GM23338 (cell line): ENCODE data around the gene ZBTB34. TPM values are rescaled to one million over a fixed set of nuclear protein-coding genes. Genes with fewer than 3 reads are reported as not detected.

Experiments
- ATAC-seq: fragments of 200-7000 bp; cut with Tn5 transposase; 3 replicates; pipeline ENCODE4 v1.9.1; 2020
- DNase-seq: peaks from one replicate; pipeline ENCODE4 v3.0.0-alpha.2; 2015; ENCODE audit warnings: low spot score
- H2AFZ ChIP-seq: fragments of 200-600 bp; sonication (generic); 2 replicates; pipeline ENCODE4 v1.8.0; 2016; ENCODE audit warnings: antibody characterized with exemption, mild to moderate bottlenecking, moderate library complexity
- H3F3A ChIP-seq: fragments of 200-600 bp; sonication (generic); replicated peaks from 2 replicates; pipeline ENCODE4 v1.8.0; 2017; ENCODE audit warnings: antibody characterized with exemption, mixed run types, low read depth
- H3K27ac ChIP-seq: fragments of 200-600 bp; sonication (generic); 2 replicates; pipeline ENCODE4 v1.6.1; 2016; ENCODE audit warnings: low read depth
- H3K27me3 ChIP-seq: fragments of 200-600 bp; sonication (generic); 2 replicates; pipeline ENCODE4 v1.8.0; 2016; ENCODE audit warnings: mild to moderate bottlenecking, mixed run types, moderate library complexity; ENCODE audit not compliant: insufficient read depth
- H3K36me3 ChIP-seq: fragments of 200-600 bp; sonication (generic); 2 replicates; pipeline ENCODE4 v1.8.0; 2016; ENCODE audit warnings: mild to moderate bottlenecking; ENCODE audit not compliant: insufficient read depth
- H3K4me1 ChIP-seq: fragments of 200-600 bp; sonication (generic); 2 replicates; pipeline ENCODE4 v1.8.0; 2016; ENCODE audit warnings: mild to moderate bottlenecking, moderate library complexity; ENCODE audit not compliant: insufficient read depth
- H3K4me2 ChIP-seq: fragments of 200-600 bp; sonication (generic); 2 replicates; pipeline ENCODE4 v1.7.1; 2017; ENCODE audit warnings: mixed run types
- H3K4me3 ChIP-seq: fragments of 200-600 bp; sonication (generic); 2 replicates; pipeline ENCODE4 v1.6.1; 2016; ENCODE audit warnings: mixed run types
- H3K79me2 ChIP-seq: fragments of 200-600 bp; sonication (generic); replicated peaks from 2 replicates; pipeline ENCODE4 v1.8.0; 2017; ENCODE audit warnings: mild to moderate bottlenecking; ENCODE audit not compliant: insufficient read depth
- H3K9me2 ChIP-seq: fragments of 200-600 bp; sonication (generic); 2 replicates; pipeline ENCODE4 v1.8.0; 2017; ENCODE audit not compliant: insufficient read depth
- H4K20me1 ChIP-seq: fragments of 200-600 bp; sonication (generic); replicated peaks from 2 replicates; pipeline ENCODE4 v1.8.0; 2017; ENCODE audit warnings: mild to moderate bottlenecking; ENCODE audit not compliant: insufficient read depth
- H3K27ac Mint-ChIP-seq: 2 replicates; pipeline ENCODE4 v1.8.0; 2020; ENCODE audit warnings: inconsistent platforms, mild to moderate bottlenecking, moderate library complexity, mixed read lengths
- H3K27me3 Mint-ChIP-seq: 3 replicates; pipeline ENCODE4 v1.8.0; 2022; ENCODE audit warnings: low read depth, mild to moderate bottlenecking, moderate library complexity, mixed read lengths, inconsistent platforms; ENCODE audit not compliant: insufficient read depth, poor library complexity
- H3K36me3 Mint-ChIP-seq: 3 replicates; pipeline ENCODE4 v1.8.0; 2021; ENCODE audit warnings: low read depth, mild to moderate bottlenecking, inconsistent platforms, moderate library complexity, mixed read lengths
- H3K4me1 Mint-ChIP-seq: 3 replicates; pipeline ENCODE4 v1.8.0; 2020; ENCODE audit warnings: mild to moderate bottlenecking, inconsistent platforms, mixed read lengths
- H3K4me3 Mint-ChIP-seq: 3 replicates; pipeline ENCODE4 v1.8.0; 2021; ENCODE audit warnings: moderate library complexity, mild to moderate bottlenecking, inconsistent platforms, mixed read lengths
- H3K9me3 Mint-ChIP-seq: 3 replicates; pipeline ENCODE4 v1.8.0; 2020; ENCODE audit warnings: moderate library complexity, mild to moderate bottlenecking, inconsistent platforms, mixed read lengths
- CREB1 ChIP-seq: fragments of 250-450 bp; sonication (Bioruptor Pico); IDR thresholded peaks from 2 replicates; pipeline ENCODE4 v1.5.0; 2020; ENCODE audit warnings: low read depth, mild to moderate bottlenecking, moderate library complexity
- ETS1 ChIP-seq: IDR thresholded peaks from 2 replicates; pipeline ENCODE4 v1.6.1; 2016; ENCODE audit warnings: antibody characterized with exemption
- EZH2phosphoT487 ChIP-seq: fragments of 200-600 bp; sonication (generic); IDR thresholded peaks from one replicate; pipeline ENCODE4 v1.8.1; 2018; ENCODE audit warnings: antibody characterized with exemption; ENCODE audit not compliant: unreplicated experiment
- JUNB ChIP-seq: IDR thresholded peaks from one replicate; pipeline ENCODE4 v1.6.1; 2016; ENCODE audit warnings: antibody characterized with exemption; ENCODE audit not compliant: unreplicated experiment
- NANOG ChIP-seq: IDR thresholded peaks from 2 replicates; pipeline ENCODE4 v1.6.1; 2016; ENCODE audit warnings: antibody characterized with exemption, borderline replicate concordance
- POLR2AphosphoS5 ChIP-seq: IDR thresholded peaks from 2 replicates; pipeline ENCODE4 v1.6.1; 2016; ENCODE audit warnings: antibody characterized with exemption, low read depth
- REST ChIP-seq: IDR thresholded peaks from one replicate; pipeline ENCODE4 v1.6.1; 2018; ENCODE audit warnings: antibody characterized with exemption; ENCODE audit not compliant: unreplicated experiment
- STAT1 ChIP-seq: IDR thresholded peaks from one replicate; pipeline ENCODE4 v1.6.1; 2016; ENCODE audit warnings: antibody characterized with exemption; ENCODE audit not compliant: unreplicated experiment
- ZNF114 ChIP-seq: fragments of 250-450 bp; sonication (Bioruptor Pico); IDR thresholded peaks from 2 replicates; pipeline ENCODE4 v1.5.0; 2020; ENCODE audit warnings: mild to moderate bottlenecking, moderate library complexity
- ZNF331 ChIP-seq: fragments of 250-450 bp; sonication (Bioruptor Pico); IDR thresholded peaks from 2 replicates; pipeline ENCODE4 v1.5.0; 2020; ENCODE audit warnings: low read depth, mild to moderate bottlenecking, moderate library complexity
- ZNF462 ChIP-seq: fragments of 250-450 bp; sonication (Bioruptor Pico); IDR thresholded peaks from 2 replicates; pipeline ENCODE4 v1.5.0; 2020; ENCODE audit warnings: mild to moderate bottlenecking, moderate library complexity
- polyA plus RNA-seq: library from polyadenylated mRNA; unstranded; fragments of >200 nt; fragmentation: Nextera tagmentation; extraction: Ambion mirVana; gene quantifications from 2 replicates; pipeline ENCODE4 v1.2.1, GENCODE V29; 2016
- total RNA-seq: library from RNA; depleted of rRNA; stranded (reverse); fragments of >200 nt; shearing (Covaris generic); gene quantifications from 2 replicates; pipeline ENCODE4 v1.2.3, GENCODE V29; 2014

ZBTB34 gene
- total and polyA plus RNA-seq, 2 experiments from 2014 or later = 6.4 to 21.9 TPM

DNA sequence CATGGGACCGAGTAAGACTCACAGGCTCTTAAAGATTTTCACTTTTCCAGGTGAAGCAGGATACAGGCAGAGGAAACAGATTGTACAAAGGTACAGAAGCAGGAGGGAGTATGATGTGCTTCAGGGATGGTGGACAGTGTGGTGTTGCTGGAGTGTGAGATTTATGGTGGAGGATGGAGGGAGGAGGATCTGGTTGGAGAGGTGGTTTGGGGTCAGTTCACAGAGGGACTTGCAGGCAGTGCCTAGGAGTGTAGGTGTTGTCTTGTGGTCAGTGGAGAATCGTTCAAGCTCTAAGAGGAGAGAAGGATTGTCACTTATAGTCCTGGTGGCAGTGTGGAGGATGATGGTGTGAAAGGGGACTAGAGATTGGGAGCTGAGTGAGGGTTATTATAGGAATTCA is 65.9 kb downstream of the ZBTB34 start (continued):
- TF ChIP-seq ZNF462 (CRISPR knock-in tag) (no peak), JUNB (no peak), ZNF114 (CRISPR knock-in tag) (no peak), EZH2phosphoT487 (no peak), ZNF331 (CRISPR knock-in tag) (no peak), CREB1 (CRISPR knock-in tag) (no peak)

GRCh38 chr9:126927419-126927818 is 67.0 kb downstream of the ZBTB34 start:
- Histone ChIP-seq H4K20me1 (peaks cover 33% of the 10 kb centered on the region), H3K36me3 (no peaks in the 10 kb centered on the region), H3K4me2 (no peak overlapping the region), H3F3A (no peaks in the 10 kb centered on the region), H3K27ac (no peak overlapping the region), H3K9me2 (peaks cover 7% of the 10 kb centered on the region; the same call in 1 of the 2 replicates), H2AFZ (no peak overlapping the region), H3K4me3 (no peak overlapping the region), H3K79me2 (peaks cover 31% of the 10 kb centered on the region), H3K27me3 (no peaks in the 10 kb centered on the region), H3K4me1 (no peaks in the 10 kb centered on the region)
- TF ChIP-seq EZH2phosphoT487 = no peak
- no peak for TF ChIP-seq CREB1 (CRISPR knock-in tag)
- TF ChIP-seq POLR2AphosphoS5 = no peak
- no peak for TF ChIP-seq NANOG
- no peak for TF ChIP-seq JUNB
- TF ChIP-seq ETS1 = no peak
- TF ChIP-seq REST = no peak
- TF ChIP-seq STAT1 = no peak
- ATAC-seq (no peak), DNase-seq (no peak)
- H3K9me3 Mint-ChIP-seq = no peaks in the 10 kb centered on the region
- no peak overlapping the region for H3K27ac Mint-ChIP-seq
- H3K4me3 Mint-ChIP-seq = no peak overlapping the region
- no peaks in the 10 kb centered on the region for H3K27me3 Mint-ChIP-seq
- H3K36me3 Mint-ChIP-seq = no peaks in the 10 kb centered on the region
- H3K4me1 Mint-ChIP-seq = peaks cover 5% of the 10 kb centered on the region; the same call in 2 of the 3 replicates
